WTC11 (cell line): ENCODE measurements around the gene PNPLA4. TPM values are rescaled to one million over a fixed set of nuclear protein-coding genes. Genes with fewer than 3 reads are reported as not detected.

Source experiments
- ATAC-seq: fragments of 200-7000 bp; cut with Tn5 transposase; 2 replicates; pipeline ENCODE4 v1.10.0; 2021; ENCODE audit warnings: mild to moderate bottlenecking, moderate library complexity
- CTCF ChIA-PET: fragments of 300-600 bp; sonication (Branson Sonifier 250); formaldehyde crosslinking; loops from one replicate; lab custom pipeline; 2021; ENCODE audit warnings: antibody characterized with exemption; lab: Charles Lee
- POLR2A ChIA-PET: fragments of 350-600 bp; sonication (Branson Sonifier 250); formaldehyde crosslinking; loops from one replicate; lab custom pipeline; 2021; ENCODE audit warnings: antibody characterized with exemption; lab: Charles Lee
- DNase-seq: peaks from one replicate; pipeline ENCODE4 v3.0.0; 2021; ENCODE audit warnings: low spot score
- H3K27ac Mint-ChIP-seq: 2 replicates; pipeline ENCODE4 v1.8.0; 2021; ENCODE audit warnings: mixed read lengths
- H3K27me3 Mint-ChIP-seq: 2 replicates; pipeline ENCODE4 v1.8.0; 2021; ENCODE audit warnings: low read depth, mild to moderate bottlenecking, moderate library complexity, mixed read lengths
- H3K36me3 Mint-ChIP-seq: 2 replicates; pipeline ENCODE4 v1.8.0; 2021; ENCODE audit warnings: mixed read lengths
- H3K4me1 Mint-ChIP-seq: 2 replicates; pipeline ENCODE4 v1.8.0; 2022; ENCODE audit warnings: mixed read lengths
- H3K4me3 Mint-ChIP-seq: 2 replicates; pipeline ENCODE4 v1.8.0; 2021; ENCODE audit warnings: mild to moderate bottlenecking, moderate library complexity, mixed read lengths
- H3K9me3 Mint-ChIP-seq: 2 replicates; pipeline ENCODE4 v1.8.0; 2021; ENCODE audit warnings: mixed read lengths
- ATF3 ChIP-seq: sonication (generic); formaldehyde crosslinking; conservative IDR thresholded peaks from 2 replicates; pipeline ENCODE4 v1.8.1; 2022; ENCODE audit warnings: mild to moderate bottlenecking, missing genetic modification reagents
- CTCF ChIP-seq: fragments of 200-600 bp; IDR thresholded peaks from 2 replicates; pipeline ENCODE4 v1.8.0; 2022; ENCODE audit warnings: antibody characterized with exemption
- EMX1 ChIP-seq: fragments of 250-450 bp; sonication (Bioruptor Pico); IDR thresholded peaks from 2 replicates; pipeline ENCODE4 v1.8.0; 2021; ENCODE audit warnings: mild to moderate bottlenecking
- FOXJ3 ChIP-seq: sonication (generic); formaldehyde crosslinking; IDR thresholded peaks from 2 replicates; pipeline ENCODE4 v1.9.0; 2021; ENCODE audit warnings: missing genetic modification reagents, mild to moderate bottlenecking, borderline replicate concordance
- KAT7 ChIP-seq: sonication (generic); formaldehyde crosslinking; IDR thresholded peaks from 2 replicates; pipeline ENCODE4 v1.8.1; 2023; ENCODE audit warnings: missing genetic modification reagents, mild to moderate bottlenecking, borderline replicate concordance
- NFE2L1 ChIP-seq: sonication (generic); formaldehyde crosslinking; IDR thresholded peaks from 2 replicates; pipeline ENCODE4 v1.8.1; 2023; ENCODE audit warnings: missing genetic modification reagents
- NFYB ChIP-seq: sonication (generic); formaldehyde crosslinking; conservative IDR thresholded peaks from 2 replicates; pipeline ENCODE4 v1.8.0; 2022; ENCODE audit warnings: low read depth, missing genetic modification reagents
- NR2C2 ChIP-seq: sonication (generic); formaldehyde crosslinking; IDR thresholded peaks from 2 replicates; pipeline ENCODE4 v1.8.0; 2022; ENCODE audit warnings: mild to moderate bottlenecking, missing genetic modification reagents
- OVOL2 ChIP-seq: fragments of 250-450 bp; sonication (Bioruptor Pico); IDR thresholded peaks from 2 replicates; pipeline ENCODE4 v1.9.0; 2021; ENCODE audit warnings: mild to moderate bottlenecking, borderline replicate concordance
- PRDM15 ChIP-seq: sonication (generic); formaldehyde crosslinking; IDR thresholded peaks from 2 replicates; pipeline ENCODE4 v1.8.0; 2022; ENCODE audit warnings: missing genetic modification reagents
- PRRX2 ChIP-seq: fragments of 250-450 bp; sonication (Bioruptor Pico); IDR thresholded peaks from 2 replicates; pipeline ENCODE4 v1.8.0; 2021; ENCODE audit warnings: mild to moderate bottlenecking
- ZBTB43 ChIP-seq: sonication (generic); formaldehyde crosslinking; IDR thresholded peaks from 2 replicates; pipeline ENCODE4 v1.8.1; 2023; ENCODE audit warnings: mild to moderate bottlenecking, missing genetic modification reagents
- ZNF232 ChIP-seq: sonication (generic); formaldehyde crosslinking; IDR thresholded peaks from 2 replicates; pipeline ENCODE4 v1.8.0; 2022; ENCODE audit warnings: mild to moderate bottlenecking, missing genetic modification reagents
- ZNF423 ChIP-seq: fragments of 250-450 bp; sonication (Bioruptor Pico); IDR thresholded peaks from 2 replicates; pipeline ENCODE4 v2.1.2; 2022; ENCODE audit warnings: mild to moderate bottlenecking, moderate library complexity
- total RNA-seq: library from RNA; stranded (reverse); gene quantifications from 3 replicates; pipeline ENCODE4 v1.2.3, GENCODE V29; 2021
- TF ChIP-seq, protein P1 (sequence below): sonication (generic); formaldehyde crosslinking; IDR thresholded peaks from 2 replicates; pipeline ENCODE4 v1.8.0; 2023; ENCODE audit warnings: missing genetic modification reagents
- TF ChIP-seq, protein P2 (sequence below): fragments of 250-450 bp; sonication (Bioruptor Pico); conservative IDR thresholded peaks from 2 replicates; pipeline ENCODE4 v1.9.0; 2021; ENCODE audit warnings: mild to moderate bottlenecking
- TF ChIP-seq, protein P3 (sequence below): sonication (generic); formaldehyde crosslinking; IDR thresholded peaks from 2 replicates; pipeline ENCODE4 v1.8.1; 2022; ENCODE audit warnings: mild to moderate bottlenecking, missing genetic modification reagents, moderate library complexity, borderline replicate concordance
- TF ChIP-seq, protein P4 (sequence below): sonication (generic); formaldehyde crosslinking; conservative IDR thresholded peaks from 2 replicates; pipeline ENCODE4 v1.8.1; 2023; ENCODE audit warnings: mild to moderate bottlenecking, low read depth, missing genetic modification reagents, moderate library complexity

The PNPLA4 gene
- total RNA-seq, 1 experiment from 2014 or later = 11.7 TPM

GRCh38 chrX:7852166-7852565, 75.0 kb downstream of the PNPLA4 start:
- Mint-ChIP-seq H3K27me3 (no peaks in the 10 kb centered on the region), H3K9me3 (no peaks in the 10 kb centered on the region)
- TF ChIP-seq KAT7 (CRISPR knock-in tag) = no peak
- TF ChIP-seq, protein P1, sequence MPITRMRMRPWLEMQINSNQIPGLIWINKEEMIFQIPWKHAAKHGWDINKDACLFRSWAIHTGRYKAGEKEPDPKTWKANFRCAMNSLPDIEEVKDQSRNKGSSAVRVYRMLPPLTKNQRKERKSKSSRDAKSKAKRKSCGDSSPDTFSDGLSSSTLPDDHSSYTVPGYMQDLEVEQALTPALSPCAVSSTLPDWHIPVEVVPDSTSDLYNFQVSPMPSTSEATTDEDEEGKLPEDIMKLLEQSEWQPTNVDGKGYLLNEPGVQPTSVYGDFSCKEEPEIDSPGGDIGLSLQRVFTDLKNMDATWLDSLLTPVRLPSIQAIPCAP = no peak
- TF ChIP-seq ATF3 (CRISPR knock-in tag) = no peak
- TF ChIP-seq ZNF423 (CRISPR knock-in tag) = no peak
- TF ChIP-seq NFYB = no peak
- no peak for TF ChIP-seq EMX1
- TF ChIP-seq ZBTB43 (CRISPR knock-in tag) = no peak
- TF ChIP-seq OVOL2 (CRISPR knock-in tag) = no peak
- no peak for TF ChIP-seq PRDM15 (CRISPR knock-in tag)
- TF ChIP-seq PRRX2 = no peak
- TF ChIP-seq, protein P2, sequence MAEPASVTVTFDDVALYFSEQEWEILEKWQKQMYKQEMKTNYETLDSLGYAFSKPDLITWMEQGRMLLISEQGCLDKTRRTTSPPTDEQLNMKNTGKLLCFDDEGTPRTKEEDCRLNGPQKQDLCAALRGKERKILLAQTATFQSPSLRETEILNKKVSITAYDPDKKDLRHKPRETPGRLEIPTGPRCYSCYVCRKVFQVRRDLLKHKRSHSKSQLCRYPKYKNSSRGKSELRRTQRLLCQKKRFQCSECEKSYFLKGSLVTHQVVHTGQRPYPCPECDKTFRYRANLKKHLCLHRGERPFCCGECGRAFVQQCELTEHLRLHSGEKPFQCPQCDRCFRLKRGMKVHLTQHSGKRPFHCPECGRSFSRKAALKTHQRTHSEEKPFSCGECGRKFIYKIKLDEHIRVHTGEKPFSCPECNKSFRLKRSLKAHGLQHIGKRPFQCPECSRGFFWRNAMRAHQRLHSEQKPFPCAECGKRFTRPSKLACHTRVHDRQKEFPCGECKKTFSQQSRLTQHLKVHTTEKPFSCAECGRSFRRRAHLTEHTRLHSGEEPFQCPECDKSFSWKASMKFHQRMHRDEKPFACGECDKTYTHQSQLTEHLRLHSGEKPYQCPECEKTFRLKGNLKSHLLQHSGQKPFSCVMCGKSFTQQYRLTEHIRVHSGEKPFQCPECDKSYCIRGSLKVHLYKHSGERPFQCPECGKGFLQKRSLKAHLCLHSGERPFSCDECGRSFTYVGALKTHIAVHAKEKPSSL = no peak
- no peak for TF ChIP-seq CTCF
- no peak for TF ChIP-seq NR2C2 (CRISPR knock-in tag)
- no peak for TF ChIP-seq ZNF232
- TF ChIP-seq NFE2L1 = no peak
- TF ChIP-seq, protein P3, sequence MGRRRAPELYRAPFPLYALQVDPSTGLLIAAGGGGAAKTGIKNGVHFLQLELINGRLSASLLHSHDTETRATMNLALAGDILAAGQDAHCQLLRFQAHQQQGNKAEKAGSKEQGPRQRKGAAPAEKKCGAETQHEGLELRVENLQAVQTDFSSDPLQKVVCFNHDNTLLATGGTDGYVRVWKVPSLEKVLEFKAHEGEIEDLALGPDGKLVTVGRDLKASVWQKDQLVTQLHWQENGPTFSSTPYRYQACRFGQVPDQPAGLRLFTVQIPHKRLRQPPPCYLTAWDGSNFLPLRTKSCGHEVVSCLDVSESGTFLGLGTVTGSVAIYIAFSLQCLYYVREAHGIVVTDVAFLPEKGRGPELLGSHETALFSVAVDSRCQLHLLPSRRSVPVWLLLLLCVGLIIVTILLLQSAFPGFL (CRISPR knock-in tag) = no peak
- TF ChIP-seq, protein P4, sequence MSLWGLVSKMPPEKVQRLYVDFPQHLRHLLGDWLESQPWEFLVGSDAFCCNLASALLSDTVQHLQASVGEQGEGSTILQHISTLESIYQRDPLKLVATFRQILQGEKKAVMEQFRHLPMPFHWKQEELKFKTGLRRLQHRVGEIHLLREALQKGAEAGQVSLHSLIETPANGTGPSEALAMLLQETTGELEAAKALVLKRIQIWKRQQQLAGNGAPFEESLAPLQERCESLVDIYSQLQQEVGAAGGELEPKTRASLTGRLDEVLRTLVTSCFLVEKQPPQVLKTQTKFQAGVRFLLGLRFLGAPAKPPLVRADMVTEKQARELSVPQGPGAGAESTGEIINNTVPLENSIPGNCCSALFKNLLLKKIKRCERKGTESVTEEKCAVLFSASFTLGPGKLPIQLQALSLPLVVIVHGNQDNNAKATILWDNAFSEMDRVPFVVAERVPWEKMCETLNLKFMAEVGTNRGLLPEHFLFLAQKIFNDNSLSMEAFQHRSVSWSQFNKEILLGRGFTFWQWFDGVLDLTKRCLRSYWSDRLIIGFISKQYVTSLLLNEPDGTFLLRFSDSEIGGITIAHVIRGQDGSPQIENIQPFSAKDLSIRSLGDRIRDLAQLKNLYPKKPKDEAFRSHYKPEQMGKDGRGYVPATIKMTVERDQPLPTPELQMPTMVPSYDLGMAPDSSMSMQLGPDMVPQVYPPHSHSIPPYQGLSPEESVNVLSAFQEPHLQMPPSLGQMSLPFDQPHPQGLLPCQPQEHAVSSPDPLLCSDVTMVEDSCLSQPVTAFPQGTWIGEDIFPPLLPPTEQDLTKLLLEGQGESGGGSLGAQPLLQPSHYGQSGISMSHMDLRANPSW (CRISPR knock-in tag) = no peak
- no peak for TF ChIP-seq FOXJ3 (CRISPR knock-in tag)
- TF ChIP-seq, all 79 proteins: peak for 0
- no peaks in the 10 kb centered on the region for H3K36me3 Mint-ChIP-seq
- ATAC-seq (peak; percentile 78), DNase-seq (no peak)
- no peak overlapping the region for H3K4me3 Mint-ChIP-seq
- POLR2A ChIA-PET = no interaction called here
- H3K27ac Mint-ChIP-seq = no peak overlapping the region
- H3K4me1 Mint-ChIP-seq = peaks cover 4% of the 10 kb centered on the region; the same call in 1 of the 2 replicates
- CTCF ChIA-PET = interaction anchor here (1.0 kb wide), 2 partner anchors 74 to 661 kb away, joined by 3 to 5 read pairs; no protein-coding TSS in a partner anchor
